ENCODE results near the gene CSRP2.

GRCh38 chr12:76921100-76921471 is 42.3 kb upstream of the CSRP2 start:
- no peak for TF ChIP-seq POLR2A (IDR thresholded peaks at IDR 0.05)
- no peak for TF ChIP-seq CTCF (IDR thresholded peaks at IDR 0.05)
